CD14-positive monocyte (primary cell): ENCODE data around the gene THSD4. TPM values are rescaled to one million over a fixed set of nuclear protein-coding genes. Genes with fewer than 3 reads are reported as not detected.

Experiments
- DNase-seq, 3 donors: peaks; one replicate each; pipeline ENCODE4 v3.0.0-alpha.2; 2011 to 2022
- H2AFZ ChIP-seq: 2 replicates; pipeline ENCODE4 v1.6.0; 2012; ENCODE audit warnings: mild to moderate bottlenecking, low read depth, low read length, inconsistent platforms; ENCODE audit not compliant: insufficient read depth, poor library complexity, severe bottlenecking
- H3K27ac ChIP-seq, 2 donors: 1 replicate in 1 of 2; 2 replicates in 1 of 2; pipeline ENCODE4 v1.5.1; 2012 to 2013; ENCODE audit warnings: low read length in 2 of 2, control low read depth in 1 of 2, inconsistent platforms in 1 of 2, low read depth in 1 of 2, mild to moderate bottlenecking in 1 of 2
- H3K27me3 ChIP-seq, 2 donors: one replicate each; pipeline versions ENCODE4 v1.6.0 to v1.6.1; 2011 to 2013; ENCODE audit warnings: low read length in 2 of 2; ENCODE audit not compliant: control insufficient read depth in 2 of 2, insufficient read depth in 2 of 2
- H3K36me3 ChIP-seq, 2 donors: replicated peaks in 1 of 2; 1 replicate in 1 of 2; 2 replicates in 1 of 2; pipeline versions ENCODE4 v1.5.1 to v1.6.1; 2012 to 2013; ENCODE audit warnings: low read length in 2 of 2, control low read depth in 1 of 2, inconsistent platforms in 1 of 2, mild to moderate bottlenecking in 1 of 2; ENCODE audit not compliant: insufficient read depth in 2 of 2, control insufficient read depth in 1 of 2
- H3K4me1 ChIP-seq, 2 donors: 1 replicate in 1 of 2; 2 replicates in 1 of 2; pipeline versions ENCODE4 v1.5.1 to v1.6.1; 2012 to 2013; ENCODE audit warnings: low read length in 2 of 2, control low read depth in 1 of 2, inconsistent platforms in 1 of 2, mild to moderate bottlenecking in 1 of 2, moderate library complexity in 1 of 2; ENCODE audit not compliant: insufficient read depth in 2 of 2, control insufficient read depth in 1 of 2
- H3K4me2 ChIP-seq: replicated peaks from 2 replicates; pipeline ENCODE3; 2012; ENCODE audit warnings: low read length, moderate library complexity, mild to moderate bottlenecking; ENCODE audit not compliant: poor library complexity, severe bottlenecking; ENCODE audit errors: extremely low read depth
- H3K4me3 ChIP-seq, 3 experiments: fragments of 200-600 bp in 1 of 3; sonication (generic) in 1 of 3; replicated peaks in 1 of 3; 1 replicate in 2 of 3; 2 replicates in 1 of 3; pipeline ENCODE4 v1.5.1; 2011 to 2013; ENCODE audit warnings: low read length in 3 of 3, mild to moderate bottlenecking in 3 of 3, control low read depth in 2 of 3, low read depth in 2 of 3, inconsistent platforms in 1 of 3, moderate library complexity in 1 of 3
- H3K79me2 ChIP-seq: 2 replicates; pipeline ENCODE4 v1.6.0; 2012; ENCODE audit warnings: mild to moderate bottlenecking, control low read depth, inconsistent platforms, low read length, moderate library complexity; ENCODE audit not compliant: insufficient read depth
- H3K9ac ChIP-seq: 2 replicates; pipeline ENCODE4 v1.6.0; 2017; ENCODE audit warnings: low read length, mild to moderate bottlenecking; ENCODE audit not compliant: insufficient read depth, poor library complexity, severe bottlenecking
- H3K9me3 ChIP-seq, 2 donors: replicated peaks in 1 of 2; 1 replicate in 1 of 2; 2 replicates in 1 of 2; pipeline versions ENCODE4 v1.5.1 to v1.6.1; 2012 to 2013; ENCODE audit warnings: low read length in 2 of 2, control low read depth in 1 of 2; ENCODE audit not compliant: control insufficient read depth in 1 of 2, insufficient read depth in 1 of 2
- H4K20me1 ChIP-seq: 2 replicates; pipeline ENCODE4 v1.6.0; 2012; ENCODE audit warnings: mild to moderate bottlenecking, low read length, control low read depth, moderate library complexity; ENCODE audit not compliant: insufficient read depth
- H3K27ac Mint-ChIP-seq, 7 donors: one replicate each; pipeline ENCODE4 v1.8.0; 2020; ENCODE audit warnings: mild to moderate bottlenecking in 7 of 7, mixed read lengths in 7 of 7, moderate library complexity in 6 of 7, inconsistent platforms in 2 of 7
- H3K27me3 Mint-ChIP-seq, 3 donors: one replicate each; pipeline ENCODE4 v1.8.0; 2021 to 2022; ENCODE audit warnings: low read depth in 3 of 3, mild to moderate bottlenecking in 3 of 3, mixed read lengths in 3 of 3, moderate library complexity in 3 of 3, inconsistent platforms in 1 of 3
- H3K36me3 Mint-ChIP-seq, 2 donors: one replicate each; pipeline ENCODE4 v1.8.0; 2020; ENCODE audit warnings: mixed read lengths in 2 of 2, inconsistent platforms in 1 of 2, mild to moderate bottlenecking in 1 of 2
- H3K4me1 Mint-ChIP-seq: one replicate; pipeline ENCODE4 v1.8.0; 2020; ENCODE audit warnings: mild to moderate bottlenecking, mixed read lengths
- H3K4me3 Mint-ChIP-seq, 2 donors: one replicate each; pipeline ENCODE4 v1.8.0; 2020; ENCODE audit warnings: mild to moderate bottlenecking in 2 of 2, mixed read lengths in 2 of 2, moderate library complexity in 1 of 2
- H3K9me3 Mint-ChIP-seq, 7 donors: one replicate each; pipeline ENCODE4 v1.8.0; 2020 to 2022; ENCODE audit warnings: mixed read lengths in 7 of 7, mild to moderate bottlenecking in 6 of 7, moderate library complexity in 6 of 7, inconsistent platforms in 2 of 7
- CTCF ChIP-seq: fragments of 200-600 bp; IDR thresholded peaks from one replicate; pipeline ENCODE4 v1.8.0; 2022; ENCODE audit warnings: antibody characterized with exemption, mild to moderate bottlenecking
- WGBS: methylation state at CpG from one replicate; pipeline ENCODE4 v1.1.5; 2013; ENCODE audit warnings: missing lambda C conversion rate; ENCODE audit not compliant: insufficient coverage; 5-methylcytosine and 5-hydroxymethylcytosine counted together
- intact Hi-C, 2 donors: fragments of 100-400 bp; cut with micrococcal nuclease; formaldehyde crosslinking; loops; one replicate each; pipeline versions ENCODE4 v1.15.0 to v1.15.1; 2023
- polyA plus RNA-seq, 3 donors: library from polyadenylated mRNA; depleted of rRNA in 1 of 3; unstranded in 2 of 3; stranded (reverse) in 1 of 3; fragments of 300-500 nt in 2 of 3; fragments of >200 nt in 1 of 3; fragmentation: Illumina TruSeq in 2 of 3; gene quantifications; 1 replicate in 2 of 3; 2 replicates in 1 of 3; pipeline ENCODE4 v1.2.3, GENCODE V29; 2012 to 2021

The THSD4 gene
- polyA plus RNA-seq, 3 donors, result not detected

GRCh38 chr15:71551566-71551965 lies 436.3 kb downstream of the THSD4 start:
- intact Hi-C loops, result no loop called here
- no peak overlapping the region for H3K4me3 Mint-ChIP-seq
- H3K79me2 ChIP-seq, result no peaks in the 10 kb centered on the region
- H4K20me1 ChIP-seq, result no peaks in the 10 kb centered on the region
- no peaks in the 10 kb centered on the region for H3K36me3 Mint-ChIP-seq
- 80% methylated on average over 1 of the region's 5 CpGs for WGBS
- H3K9ac ChIP-seq, result no peak overlapping the region
- H3K27me3 ChIP-seq, result no peaks in the 10 kb centered on the region
- peaks cover 2 to 14% (median 7%) of the 10 kb centered on the region in 3 donors for H3K27me3 Mint-ChIP-seq
- H3K4me1 ChIP-seq, result no peaks in the 10 kb centered on the region
- H3K27ac Mint-ChIP-seq, result no peak overlapping the region
- H3K4me1 Mint-ChIP-seq, result no peaks in the 10 kb centered on the region
- no peaks in the 10 kb centered on the region for H3K36me3 ChIP-seq
- no peaks in the 10 kb centered on the region for H3K9me3 ChIP-seq
- TF ChIP-seq CTCF, result no peak
- no peak for DNase-seq
- no peak overlapping the region for H3K4me2 ChIP-seq
- H3K4me3 ChIP-seq, result no peak overlapping the region
- peaks cover 0 to 4% (median 2%) of the 10 kb centered on the region in 7 donors for H3K9me3 Mint-ChIP-seq
- H3K27ac ChIP-seq, result no peak overlapping the region
- no peak overlapping the region for H2AFZ ChIP-seq

- intact Hi-C loops, result no loop called here
- Histone ChIP-seq H3K9me3 (no peaks in the 10 kb centered on the region), H3K79me2 (no peaks in the 10 kb centered on the region), H2AFZ (no peak overlapping the region), H3K4me1 (no peaks in the 10 kb centered on the region), H4K20me1 (no peaks in the 10 kb centered on the region), H3K9ac (no peak overlapping the region), H3K27ac (no peak overlapping the region), H3K4me3 (no peak overlapping the region), H3K36me3 (no peaks in the 10 kb centered on the region), H3K4me2 (no peak overlapping the region), H3K27me3 (no peaks in the 10 kb centered on the region)
- Mint-ChIP-seq H3K4me3 (no peak overlapping the region), H3K27me3 (peaks cover 0 to 9% (median 3%) of the 10 kb centered on the region in 3 donors), H3K9me3 (peaks cover 0 to 12% (median 6%) of the 10 kb centered on the region in 7 donors), H3K27ac (no peak overlapping the region), H3K36me3 (no peaks in the 10 kb centered on the region), H3K4me1 (no peaks in the 10 kb centered on the region)
- no CpG with 5 or more reads among the region's 3 CpGs for WGBS
- TF ChIP-seq CTCF, result no peak
- no peak for DNase-seq
Observed at GRCh38 chr15:71559098-71559497, 443.8 kb downstream of the THSD4 start.
